Measurements from ENCODE around the gene AFF2. TPM values are rescaled to one million over a fixed set of nuclear protein-coding genes. Genes with fewer than 3 reads are reported as not detected.

AFF2 gene
- total and polyA plus RNA-seq, 2 donors (not counting 3 experiments of a cell fraction or from before 2014, with no cell fraction given) = 0.03 to 0.07 TPM

GRCh38 chrX:148784137-148784536, 283.7 kb downstream of the AFF2 start:
- Histone ChIP-seq H3K4me1 (ENCODE audit: control insufficient read depth, extremely low read depth, insufficient read depth, low read length) (no peaks in the 10 kb centered on the region), H4K20me1 (replicated peaks; ENCODE audit: control insufficient read depth, extremely low read depth, insufficient read depth, low read length) (no peaks in the 10 kb centered on the region), H3K4me3 (replicated peaks in 1 of 3; ENCODE audit: insufficient read depth in 1 of 3, low read depth in 1 of 3, low read length in 3 of 3) (no peak overlapping the region), H3K4me2 (ENCODE audit: insufficient read depth, low read length) (no peak overlapping the region), H3K36me3 (ENCODE audit: control insufficient read depth in 2 of 2, extremely low read depth in 1 of 2, insufficient read depth in 2 of 2, low read length in 2 of 2) (no peaks in the 10 kb centered on the region), H3K79me2 (ENCODE audit: control insufficient read depth, insufficient read depth, low read length) (no peaks in the 10 kb centered on the region), H3K27me3 (ENCODE audit: control insufficient read depth in 2 of 2, insufficient read depth in 2 of 2, low read length in 2 of 2) (no peaks in the 10 kb centered on the region), H3K27ac (ENCODE audit: insufficient read depth, low read depth, low read length) (no peak overlapping the region), H2AFZ (ENCODE audit: low read depth, low read length) (no peak overlapping the region), H3K9ac (replicated peaks; ENCODE audit: extremely low read depth, insufficient read depth, low read length) (no peak overlapping the region), H3K9me1 (replicated peaks; ENCODE audit: control insufficient read depth, extremely low read depth, insufficient read depth, low read length) (no peaks in the 10 kb centered on the region), H3K9me3 (replicated peaks; ENCODE audit: control insufficient read depth, insufficient read depth, low read length) (no peaks in the 10 kb centered on the region)
- intact Hi-C loops (cut with micrococcal nuclease) (no loop called here), dilution Hi-C loops (cut with MboI; ENCODE audit: extremely low pct_ligation_motif_present, low sequenced_read_pairs) (no loop called here)
- FAIRE-seq = no peak
- ChIA-PET CTCF (no interaction called here), POLR2A (no interaction called here)
- no peak for DNase-seq (ENCODE audit: low read depth, low spot score)
- no TSS peak for BruUV-seq (replicated peaks)
- TF ChIP-seq MAX (IDR thresholded peaks at IDR 0.05; ENCODE audit: insufficient read depth, insufficient read length) (no peak), FOS (IDR thresholded peaks at IDR 0.05; ENCODE audit: borderline replicate concordance, insufficient read depth, low read length) (no peak), CTCF (IDR thresholded peaks at IDR 0.05; ENCODE audit: extremely low read depth in 1 of 2, insufficient read depth in 1 of 2, low read depth in 1 of 2, low read length in 2 of 2) (no peak), POLR2A (IDR thresholded peaks at IDR 0.05; ENCODE audit: low read depth, low read length) (no peak), JUN (IDR thresholded peaks at IDR 0.05; ENCODE audit: borderline replicate concordance, insufficient read depth, insufficient read length, low read depth) (no peak), EZH2 (IDR thresholded peaks at IDR 0.05; ENCODE audit: borderline replicate concordance, low read depth, low read length, severe bottlenecking) (no peak), GATA2 (IDR thresholded peaks at IDR 0.05; ENCODE audit: insufficient read depth, insufficient read length, low read depth, low read length) (no peak), MYC (IDR thresholded peaks at IDR 0.05; ENCODE audit: low read depth, low read length) (no peak), POLR2AphosphoS5 (IDR thresholded peaks at IDR 0.05; ENCODE audit: insufficient read depth, low read depth, low read length) (no peak)

Measured in endothelial cell of umbilical vein (primary cell).